Coronary artery (tissue), 2 donors: ENCODE results near the gene ENAM.

Source experiments
- DNase-seq: peaks from one replicate; pipeline ENCODE4 v3.0.0-alpha.2; 2017; ENCODE audit warnings: low spot score
- H3K27ac ChIP-seq, 2 donors: fragments of 200-600 bp; sonication (generic); one replicate each; pipeline ENCODE4 v1.5.1; 2016 to 2019
- H3K4me3 ChIP-seq: fragments of 200-600 bp; sonication (generic); 2 replicates; pipeline ENCODE4 v1.5.1; 2016; ENCODE audit warnings: mild to moderate bottlenecking, moderate library complexity
- CTCF ChIP-seq: fragments of 200-600 bp; sonication (generic); IDR thresholded peaks from one replicate; pipeline ENCODE4 v1.5.1; 2019; ENCODE audit warnings: antibody characterized with exemption

Gene ENAM

GRCh38 chr4:70667740-70668535, 39.4 kb downstream of the ENAM start:
- Histone ChIP-seq H3K27ac (no peak overlapping the region), H3K4me3 (no peak overlapping the region)
- DNase-seq, result no peak
- no peak for TF ChIP-seq CTCF

GRCh38 chr4:70670332-70671014, 41.9 kb downstream of the ENAM start:
- DNase-seq, result no peak
- no peak overlapping the region for H3K4me3 ChIP-seq

GRCh38 chr4:70671091-70671490, 42.5 kb downstream of the ENAM start:
- no peak overlapping the region for H3K27ac ChIP-seq
- TF ChIP-seq CTCF, result no peak
- H3K4me3 ChIP-seq, result no peak overlapping the region
- no peak for DNase-seq

More at GRCh38 chr4:70670332-70671014, 41.9 kb downstream of the ENAM start:
- H3K27ac ChIP-seq, result no peak overlapping the region
- no peak for TF ChIP-seq CTCF

GRCh38 chr4:70674191-70674590, 45.6 kb downstream of the ENAM start:
- no peak for DNase-seq
- Histone ChIP-seq H3K4me3 (no peak overlapping the region), H3K27ac (no peak overlapping the region)
- TF ChIP-seq CTCF, result no peak

GRCh38 chr4:70674731-70675130, 46.2 kb downstream of the ENAM start:
- no peak for TF ChIP-seq CTCF

GRCh38 chr4:70676554-70677090, 48.1 kb downstream of the ENAM start:
- H3K4me3 ChIP-seq, result no peak overlapping the region
- H3K27ac ChIP-seq, result no peak overlapping the region
- no peak for TF ChIP-seq CTCF
- no peak for DNase-seq

More at GRCh38 chr4:70674731-70675130, 46.2 kb downstream of the ENAM start:
- DNase-seq, result no peak
- H3K4me3 ChIP-seq, result no peak overlapping the region
- no peak overlapping the region for H3K27ac ChIP-seq
